Measurements from ENCODE around the gene EME1. TPM values are rescaled to one million over a fixed set of nuclear protein-coding genes. Genes with fewer than 3 reads are reported as not detected.
"Not testable (repeated sequence)": the region's sequence is repeated elsewhere in the genome, so short reads cannot be mapped to it uniquely, and the experiment has no call there.

The EME1 gene
- total RNA-seq, 4 donors from 2014 or later, result 1.7 to 3.4 TPM; not detected in 2

GRCh38 chr17:50329716-50330115 is 43.3 kb upstream of the EME1 start:
- H3K27me3 ChIP-seq, result no peaks in the 10 kb centered on the region
- H3K27ac ChIP-seq, result no peak overlapping the region
- intact Hi-C loops (cut with DNase I; ENCODE audit: low total_unique reads), result no loop called here
- no peaks in the 10 kb centered on the region for H3K36me3 ChIP-seq
- no peaks in the 10 kb centered on the region for H3K9me3 ChIP-seq
- no peaks in the 10 kb centered on the region for H3K4me1 ChIP-seq
- no peak for DNase-seq
- TF ChIP-seq CTCF (IDR thresholded peaks at IDR 0.05) (no peak), POLR2A (IDR thresholded peaks at IDR 0.05) (no peak)
- no peak overlapping the region for H3K4me3 ChIP-seq

GRCh38 chr17:50330151-50330775 is 42.8 kb upstream of the EME1 start:
- H3K36me3 ChIP-seq, result no peaks in the 10 kb centered on the region
- H3K9me3 ChIP-seq, result no peaks in the 10 kb centered on the region
- H3K27me3 ChIP-seq, result no peaks in the 10 kb centered on the region
- no peak overlapping the region for H3K27ac ChIP-seq
- intact Hi-C loops (cut with DNase I; ENCODE audit: low total_unique reads), result no loop called here
- no peak for DNase-seq
- no peak overlapping the region for H3K4me3 ChIP-seq
- TF ChIP-seq CTCF (IDR thresholded peaks at IDR 0.05), result no peak
- no peak for TF ChIP-seq POLR2A (IDR thresholded peaks at IDR 0.05)
- no peaks in the 10 kb centered on the region for H3K4me1 ChIP-seq

DNA sequence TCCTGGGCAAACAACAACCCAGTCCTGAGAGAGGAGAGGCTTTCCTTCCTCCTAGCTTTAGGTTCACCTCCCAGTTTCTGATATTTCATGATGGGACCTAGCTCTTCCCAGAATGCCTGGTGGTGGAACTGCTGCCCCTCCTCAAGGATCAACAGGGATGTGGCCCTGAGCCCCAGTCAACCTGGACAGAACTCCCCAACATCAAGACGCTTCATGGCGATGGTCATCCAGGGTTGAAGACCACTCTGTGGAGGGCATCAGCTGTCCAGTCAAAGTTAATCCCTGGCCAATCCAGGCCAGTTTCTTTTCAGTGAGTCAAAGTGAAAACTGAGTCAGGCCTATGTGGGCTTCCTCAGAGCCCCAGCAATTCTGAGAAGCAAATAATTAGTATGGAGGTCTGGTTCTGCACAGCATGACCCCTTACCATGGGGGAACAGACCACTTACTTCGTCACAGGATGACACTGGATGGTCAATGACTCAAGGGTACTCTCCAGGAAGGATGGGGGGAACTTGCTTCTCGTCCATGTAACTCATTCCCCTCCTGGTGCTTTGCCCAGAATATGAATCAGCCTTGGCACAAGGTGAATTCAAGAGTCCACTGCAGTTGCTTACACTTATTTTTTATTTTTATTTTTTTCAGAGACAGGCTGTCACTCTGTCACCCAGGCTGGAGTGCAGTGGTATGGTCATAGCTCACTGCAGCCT is 41.8 kb upstream of the EME1 start:
- no peak for TF ChIP-seq CTCF (IDR thresholded peaks at IDR 0.05)
- no peak for TF ChIP-seq POLR2A (IDR thresholded peaks at IDR 0.05)
- no peak for DNase-seq
- no peaks in the 10 kb centered on the region for H3K9me3 ChIP-seq
- H3K36me3 ChIP-seq, result no peaks in the 10 kb centered on the region
- no peak overlapping the region for H3K4me3 ChIP-seq
- no peaks in the 10 kb centered on the region for H3K27me3 ChIP-seq
- H3K27ac ChIP-seq, result no peak overlapping the region
- no peaks in the 10 kb centered on the region for H3K4me1 ChIP-seq
- intact Hi-C loops (cut with DNase I; ENCODE audit: low total_unique reads), result no loop called here

- Histone ChIP-seq H3K9me3 (no peaks in the 10 kb centered on the region), H3K4me3 (no peak overlapping the region), H3K4me1 (no peaks in the 10 kb centered on the region), H3K27me3 (no peaks in the 10 kb centered on the region), H3K27ac (no peak overlapping the region), H3K36me3 (no peaks in the 10 kb centered on the region)
- no peak for DNase-seq
- intact Hi-C loops (cut with DNase I; ENCODE audit: low total_unique reads), result no loop called here
- TF ChIP-seq POLR2A (IDR thresholded peaks at IDR 0.05) (no peak), CTCF (IDR thresholded peaks at IDR 0.05) (no peak)
These were observed 40.8 kb upstream of the EME1 start for GRCh38 chr17:50332196-50332595.

GRCh38 chr17:50333291-50334057 is 39.6 kb upstream of the EME1 start:
- intact Hi-C loops (cut with DNase I; ENCODE audit: low total_unique reads), result not testable (repeated sequence)

More at GRCh38 chr17:50333291-50334057, 39.6 kb upstream of the EME1 start:
- not testable (repeated sequence) for H3K36me3 ChIP-seq, H3K4me1 ChIP-seq, H3K9me3 ChIP-seq, DNase-seq, H3K4me3 ChIP-seq, H3K27me3 ChIP-seq, H3K27ac ChIP-seq

All from uterus (tissue), 4 donors.